HG02610 (cell line): ENCODE measurements around the gene SLC9A7.

Experiments used
- ATAC-seq: cut with Tn5 transposase; IDR thresholded peaks from one replicate; pipeline ENCODE4 v1.9.1; 2021; ENCODE audit warnings: mild to moderate bottlenecking, moderate library complexity; ENCODE audit not compliant: unreplicated experiment

Gene SLC9A7

DNA sequence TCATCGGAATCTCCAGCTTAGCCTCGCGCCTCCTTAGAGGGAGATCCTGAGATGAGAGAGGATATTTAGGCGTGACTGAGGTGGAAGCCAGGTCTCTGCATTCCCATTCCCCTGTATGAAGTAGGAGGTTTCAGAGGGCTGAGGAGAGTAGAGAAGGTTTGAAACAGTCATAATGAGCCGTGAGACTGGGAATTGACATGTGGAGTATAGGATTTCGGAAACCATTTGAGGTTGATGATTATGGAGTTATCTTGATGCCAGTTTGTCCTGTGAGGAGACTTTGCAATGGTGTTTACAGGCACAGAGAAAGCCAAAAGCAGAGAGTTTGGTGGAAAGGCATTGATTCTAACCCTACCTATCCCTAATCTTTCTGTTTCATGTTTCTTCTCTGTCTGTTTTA, 183.3 kb downstream of the SLC9A7 start:
- no peak for ATAC-seq

GRCh38 chrX:46574774-46575381, 184.0 kb downstream of the SLC9A7 start:
- ATAC-seq: no peak

- peak; percentile 23 for ATAC-seq
These were observed 184.8 kb downstream of the SLC9A7 start for GRCh38 chrX:46573892-46574773.

DNA sequence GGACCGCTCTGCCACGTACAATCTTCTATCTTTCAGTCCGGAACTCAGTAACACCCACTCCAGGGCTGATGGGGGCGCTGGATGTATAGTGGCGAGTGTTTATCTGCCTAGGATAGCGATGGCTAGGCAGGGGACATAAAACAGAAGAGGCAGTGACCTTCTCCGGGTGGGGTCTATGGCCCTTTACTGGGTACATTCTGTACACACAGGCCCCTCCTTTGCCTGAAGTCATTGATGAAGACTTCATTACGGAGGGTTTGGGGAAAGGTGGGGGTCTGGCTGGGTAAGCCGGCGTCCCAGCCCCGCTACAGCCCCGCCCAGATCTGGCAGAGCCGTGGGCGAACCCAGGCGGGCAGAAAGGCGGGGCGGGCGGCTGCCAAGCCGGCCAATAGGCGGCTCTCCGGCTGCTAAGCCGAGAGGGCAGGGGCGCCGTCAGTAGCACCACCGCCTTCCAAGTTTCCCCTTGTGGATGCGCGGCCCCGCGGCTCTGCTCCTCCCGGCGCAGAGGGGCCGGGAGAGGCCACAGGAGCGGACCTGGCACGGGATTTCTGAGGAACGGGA, 185.5 kb downstream of the SLC9A7 start, which contains the start of gene CHST7:
CHST7 (plus strand) TSS at position 435 of the 561 bp plus-strand sequence. CDS start 167 bp downstream, outside the sequence.
- peak; percentile 47 for ATAC-seq

GRCh38 chrX:46572340-46572936, 186.5 kb downstream of the SLC9A7 start:
- ATAC-seq: peak; percentile 41

GRCh38 chrX:46571423-46572339, 187.2 kb downstream of the SLC9A7 start:
- ATAC-seq: peak; percentile 31

DNA sequence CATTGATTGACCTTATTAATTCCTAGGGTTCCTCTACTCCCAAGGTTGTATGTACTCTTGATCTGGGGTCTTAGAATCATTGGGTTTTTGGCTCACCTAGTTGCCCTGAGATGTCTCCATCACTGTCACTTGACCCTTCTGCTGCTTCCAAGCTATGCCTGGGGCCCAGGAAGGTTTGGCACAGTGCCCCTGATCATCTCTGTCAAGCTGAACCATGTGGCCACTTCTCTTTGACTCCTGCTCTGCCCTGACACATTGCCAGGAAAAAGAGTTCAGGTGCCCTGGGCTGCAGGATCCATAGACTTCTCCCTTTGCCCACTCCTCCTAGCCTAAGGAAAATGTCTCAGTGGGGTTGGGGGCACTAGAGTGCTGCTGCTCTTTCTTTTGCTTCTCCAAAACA, 189.3 kb downstream of the SLC9A7 start:
- no peak for ATAC-seq

DNA sequence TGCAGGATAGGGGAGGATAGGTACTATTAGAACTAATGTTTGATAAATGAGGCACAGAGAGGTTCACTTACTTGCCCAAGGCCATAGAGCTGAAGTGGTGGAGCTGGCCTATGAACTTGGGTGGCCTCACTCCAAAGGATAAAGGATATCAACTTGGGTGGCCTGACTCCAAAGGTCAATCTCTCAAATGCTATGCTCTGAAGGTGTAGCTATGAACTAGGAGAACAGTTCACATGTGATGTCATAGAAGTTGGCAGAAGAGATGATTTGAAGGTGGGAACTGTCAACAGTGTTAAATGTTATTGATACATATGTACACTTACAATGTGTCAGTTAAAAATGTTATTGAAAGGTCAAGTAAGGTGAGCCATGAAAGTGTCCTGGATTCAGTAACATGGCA, 191.5 kb downstream of the SLC9A7 start:
- no peak for ATAC-seq

DNA sequence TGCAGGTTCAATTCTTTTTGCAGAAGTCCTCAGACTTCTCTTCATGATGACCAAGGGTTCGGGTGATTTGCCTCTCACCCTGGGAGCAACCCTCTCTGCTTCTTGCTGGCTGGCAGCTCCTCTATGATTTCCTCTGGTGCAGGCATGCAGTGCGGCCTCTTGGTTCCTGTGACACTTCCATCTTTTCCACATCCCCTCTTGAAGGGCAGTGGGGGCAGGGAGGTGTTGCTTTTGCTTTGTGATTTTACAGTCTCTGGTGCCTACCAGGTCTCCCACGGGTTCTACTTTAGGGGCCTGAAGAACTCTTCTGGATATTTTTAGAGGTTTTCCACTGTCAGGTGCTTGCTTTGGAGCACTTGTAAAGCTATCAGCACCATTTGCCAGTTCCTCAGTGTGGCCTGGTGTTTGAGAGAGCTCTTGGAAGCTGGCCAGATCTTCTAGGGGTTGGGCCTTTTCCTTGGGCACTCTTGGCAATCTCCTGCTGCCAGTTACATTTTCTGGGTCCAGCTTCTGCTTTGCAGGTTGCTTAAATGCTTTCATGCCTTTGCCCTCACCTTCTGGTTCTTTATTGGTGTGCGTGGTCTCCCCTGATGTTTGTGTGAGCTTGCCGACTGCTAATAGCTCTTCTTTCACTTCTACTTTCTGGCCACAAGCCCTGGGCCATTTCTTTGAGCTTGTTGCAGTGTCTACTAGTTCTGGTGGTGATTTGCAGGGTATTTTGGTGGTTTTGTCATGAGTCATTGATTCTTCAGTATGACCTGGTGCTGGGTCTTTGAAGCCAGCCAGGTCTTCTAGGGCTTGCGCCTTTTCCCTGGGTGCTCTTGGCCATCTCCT, 196.9 kb downstream of the SLC9A7 start:
- ATAC-seq: peak; percentile 98

GRCh38 chrX:46559062-46559461, 199.9 kb downstream of the SLC9A7 start:
- no peak for ATAC-seq

DNA sequence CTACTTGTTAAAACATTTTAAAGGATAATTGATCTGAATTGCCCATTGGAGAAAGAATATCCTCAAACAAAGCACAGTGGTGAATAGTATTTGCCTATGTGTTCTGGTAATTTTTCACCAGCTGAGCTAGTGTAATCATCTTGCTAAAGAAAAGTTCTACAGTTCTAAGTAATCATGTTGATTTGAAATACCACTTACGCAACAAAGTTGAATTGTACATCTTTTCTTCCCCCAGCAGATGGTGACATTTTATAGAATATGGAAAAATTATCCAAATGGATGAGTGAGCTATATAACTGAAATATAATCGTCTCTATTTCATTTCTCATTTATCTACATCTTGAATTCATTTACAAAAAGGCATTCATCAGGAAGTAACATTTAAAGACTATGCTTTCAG, 204.0 kb downstream of the SLC9A7 start:
- no peak for ATAC-seq

DNA sequence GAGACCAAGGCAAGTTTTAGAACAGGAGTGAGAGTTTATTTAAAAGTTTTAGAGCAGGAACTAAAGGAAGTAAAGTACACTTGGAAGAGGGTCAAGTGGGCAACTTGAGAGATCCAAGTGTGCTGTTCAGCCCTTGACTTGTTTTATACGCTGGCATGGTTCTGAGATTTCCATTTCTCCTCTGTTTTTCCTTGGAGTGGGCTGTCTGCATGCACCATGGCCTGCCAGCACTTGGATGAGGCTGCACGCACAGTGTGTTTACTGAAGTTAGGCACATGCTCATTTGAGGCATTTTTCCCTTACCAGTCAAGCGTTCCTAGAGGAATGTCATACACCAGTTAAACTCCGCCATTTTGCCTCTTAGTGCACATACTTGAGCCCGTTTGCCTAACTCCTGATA, 205.0 kb downstream of the SLC9A7 start:
- ATAC-seq: no peak

DNA sequence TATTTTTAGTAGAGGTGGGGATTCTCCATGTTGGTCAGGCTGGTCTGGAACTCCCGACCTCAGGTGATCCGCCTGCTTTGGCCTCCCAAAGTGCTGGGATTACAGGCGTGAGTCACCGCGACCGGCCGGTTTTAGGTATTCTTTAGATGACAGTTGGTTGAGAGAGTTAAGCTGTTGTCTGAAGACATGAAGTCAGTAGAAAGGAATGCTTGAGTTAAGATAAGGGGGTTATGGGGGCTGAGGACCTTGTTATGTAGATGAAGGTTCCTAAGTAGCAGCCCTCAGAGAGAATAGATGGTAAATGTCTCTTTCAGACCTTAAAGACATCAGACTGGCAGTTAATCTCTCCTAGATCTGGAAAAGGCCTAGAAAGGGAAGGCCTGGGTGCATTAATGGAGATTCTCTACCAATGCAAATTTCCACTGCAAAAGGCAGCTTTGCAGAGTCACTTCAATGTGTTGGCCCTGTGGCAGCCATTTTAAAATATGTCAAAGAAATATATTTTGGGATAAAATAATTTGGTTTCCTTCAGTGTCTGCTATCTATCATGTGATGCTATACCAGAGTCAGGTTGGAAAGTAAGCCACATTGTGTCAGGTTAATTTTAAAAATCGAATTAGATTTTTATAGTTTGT, 207.3 kb downstream of the SLC9A7 start:
- no peak for ATAC-seq

DNA sequence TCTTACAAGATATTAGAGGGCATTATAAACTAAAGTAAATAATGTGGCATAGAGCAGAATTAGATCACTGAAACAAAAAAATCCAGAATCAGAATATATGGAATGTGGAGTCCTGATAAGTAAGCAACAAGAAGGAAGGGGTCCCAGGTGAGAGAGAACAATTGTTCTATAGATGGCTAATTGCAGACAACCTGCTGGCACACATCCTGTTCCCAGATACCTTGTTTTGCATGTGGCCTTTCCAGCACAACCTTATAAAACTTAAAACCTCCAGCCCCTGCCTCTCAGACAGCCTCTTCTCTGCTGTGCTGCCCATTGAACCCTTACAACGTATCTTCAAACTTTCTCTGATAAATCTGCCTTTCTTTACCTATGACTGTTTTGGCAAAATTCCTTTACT, 209.0 kb downstream of the SLC9A7 start:
- no peak for ATAC-seq
